Raji (cell line): ENCODE data around the gene CLCNKB.

Experiments
- POLR2A ChIP-seq: IDR thresholded peaks from 2 replicates; pipeline ENCODE4 v1.6.1; 2011; ENCODE audit warnings: low read depth, low read length, control low read depth; ENCODE audit not compliant: insufficient read depth

CLCNKB gene

DNA sequence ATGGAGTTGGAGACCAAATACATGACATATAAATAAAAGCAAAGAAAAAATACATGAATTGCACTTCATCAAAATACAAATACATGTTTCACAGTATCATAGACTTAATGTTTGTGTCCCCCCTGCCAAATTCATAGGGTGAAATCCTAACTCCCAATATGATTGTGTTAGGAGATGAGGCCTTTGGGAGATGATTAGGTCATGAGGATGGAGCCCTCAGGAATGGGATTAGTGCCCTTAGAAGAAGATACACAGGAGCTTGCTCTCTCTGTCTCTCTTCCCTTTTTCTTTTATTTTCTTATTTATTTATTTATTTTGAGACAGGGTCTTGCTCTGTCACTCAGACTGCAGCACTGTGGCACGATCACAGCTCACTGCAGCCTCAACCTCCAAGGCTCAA, 55.8 kb downstream of the CLCNKB start:
- TF ChIP-seq POLR2A: no peak

DNA sequence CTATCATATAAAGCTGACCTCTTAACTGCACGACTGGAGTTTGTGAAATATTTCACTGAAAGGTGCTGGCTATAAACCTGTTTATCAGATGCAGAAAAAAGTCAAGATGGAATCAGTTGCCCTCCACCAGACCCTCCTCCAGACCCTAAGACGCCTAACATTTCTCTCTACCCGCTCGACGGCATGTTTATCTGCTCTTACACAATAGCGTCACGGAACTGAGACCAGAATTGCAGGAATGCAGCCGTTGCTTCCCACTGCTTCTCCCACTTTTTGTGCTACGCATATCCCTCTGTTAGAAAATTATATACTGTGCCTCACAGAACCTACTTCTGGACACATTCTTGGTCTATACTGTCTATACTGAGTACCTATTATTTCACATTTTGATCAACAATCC, 58.0 kb downstream of the CLCNKB start:
- no peak for TF ChIP-seq POLR2A
